A549 (cell line): ENCODE measurements around the gene C6orf132. TPM values are rescaled to one million over a fixed set of nuclear protein-coding genes. Genes with fewer than 3 reads are reported as not detected.

ENCODE experiments used
- ATAC-seq, 2 experiments: fragments of 200-7000 bp in 1 of 2; fragments of >200 bp in 1 of 2; cut with Nextera tagmentation in 1 of 2; cut with Tn5 transposase in 1 of 2; 3 replicates each; pipeline versions ENCODE4 v1.8.0 to v1.9.1; 2018 to 2020; ENCODE audit warnings: mild to moderate bottlenecking in 1 of 2, moderate library complexity in 1 of 2
- CTCF ChIA-PET: fragments of 300-600 bp; sonication (Branson Sonifier 250); formaldehyde crosslinking; extraction: SDS; loops from one replicate; lab custom pipeline; 2021; ENCODE audit warnings: antibody characterized with exemption, inconsistent platforms; lab: Yijun Ruan, JAX
- POLR2A ChIA-PET: fragments of 350-600 bp; formaldehyde crosslinking; extraction: SDS; loops from one replicate; lab custom pipeline; 2021; ENCODE audit warnings: antibody characterized with exemption, inconsistent platforms; lab: Yijun Ruan, JAX
- DNase-seq, 2 experiments: peaks; one replicate each; pipeline versions ENCODE4 v3.0.0 to v3.0.0-alpha.2; 2011 to 2016; ENCODE audit warnings: low read depth in 1 of 2, low spot score in 1 of 2
- FAIRE-seq: peaks from 2 replicates; lab custom pipeline; 2011; peaks lifted over from hg19 to GRCh38; lab: Jason Lieb, UNC
- H3K27ac ChIP-seq, 2 experiments: fragments of >200 bp; sonication (Bioruptor Twin); formaldehyde crosslinking; 3 replicates each; pipeline ENCODE4 v1.5.1; 2016 to 2017
- H3K4me1 ChIP-seq: fragments of >200 bp; sonication (Bioruptor Twin); formaldehyde crosslinking; 3 replicates; pipeline ENCODE4 v1.6.1; 2016
- H3K4me2 ChIP-seq: fragments of >200 bp; sonication (Bioruptor Twin); formaldehyde crosslinking; 3 replicates; pipeline ENCODE4 v1.6.1; 2016
- H3K4me3 ChIP-seq: fragments of >200 bp; sonication (Bioruptor Twin); formaldehyde crosslinking; 3 replicates; pipeline ENCODE4 v1.5.1; 2016
- H3K9me3 ChIP-seq: fragments of >200 bp; sonication (Bioruptor Twin); formaldehyde crosslinking; 3 replicates; pipeline ENCODE4 v1.6.1; 2016
- CBX8 ChIP-seq: fragments of 200-600 bp; sonication (generic); IDR thresholded peaks from 2 replicates; pipeline ENCODE4 v1.6.1; 2016
- CTCF ChIP-seq: fragments of >200 bp; sonication (Bioruptor Twin); formaldehyde crosslinking; IDR thresholded peaks from 3 replicates; pipeline ENCODE4 v1.5.1; 2016
- FOSB ChIP-seq: fragments of 250-450 bp; sonication (Bioruptor Pico); IDR thresholded peaks from 2 replicates; pipeline ENCODE4 v1.5.0; 2020; ENCODE audit warnings: mild to moderate bottlenecking, moderate library complexity
- FOXS1 ChIP-seq: fragments of 250-450 bp; sonication (Bioruptor Pico); IDR thresholded peaks from 2 replicates; pipeline ENCODE4 v1.5.0; 2020; ENCODE audit warnings: mild to moderate bottlenecking, moderate library complexity
- GATA3 ChIP-seq: IDR thresholded peaks from 2 replicates; pipeline ENCODE4 v1.6.1; 2012; ENCODE audit warnings: borderline replicate concordance
- HOXB13 ChIP-seq: fragments of 250-450 bp; sonication (Bioruptor Pico); IDR thresholded peaks from 2 replicates; pipeline ENCODE4 v1.5.0; 2020; ENCODE audit warnings: low read depth, mild to moderate bottlenecking, moderate library complexity
- JUN ChIP-seq, 2 experiments: fragments of >200 bp; sonication (Bioruptor Twin); formaldehyde crosslinking; IDR thresholded peaks; 2 replicates in 1 of 2; 3 replicates in 1 of 2; pipeline ENCODE4 v1.6.1; 2016 to 2017
- MAFK ChIP-seq: fragments of 450-650 bp; IDR thresholded peaks from 2 replicates; pipeline ENCODE4 v1.6.1; 2014; ENCODE audit not compliant: partially characterized antibody
- MYC ChIP-seq: IDR thresholded peaks from 2 replicates; pipeline ENCODE4 v1.6.1; 2012; ENCODE audit warnings: mild to moderate bottlenecking, inconsistent platforms, low read length, improper control_type of control experiment, borderline replicate concordance
- PHF8 ChIP-seq: fragments of 200-600 bp; sonication (generic); IDR thresholded peaks from 2 replicates; pipeline ENCODE4 v1.6.1; 2016; ENCODE audit warnings: low read depth, mild to moderate bottlenecking, antibody characterized with exemption, moderate library complexity, borderline replicate concordance
- RAD21 ChIP-seq, 2 experiments: fragments of >200 bp in 1 of 2; sonication (Bioruptor Twin) in 1 of 2; formaldehyde crosslinking in 1 of 2; IDR thresholded peaks in 1 of 2; conservative IDR thresholded peaks in 1 of 2; 2 replicates in 1 of 2; 3 replicates in 1 of 2; pipeline ENCODE4 v1.6.1; 2012 to 2018; ENCODE audit warnings: inconsistent platforms in 1 of 2
- RARB ChIP-seq: fragments of 250-450 bp; sonication (Bioruptor Pico); IDR thresholded peaks from 2 replicates; pipeline ENCODE4 v1.8.0; 2021; ENCODE audit warnings: mild to moderate bottlenecking, moderate library complexity
- RNF2 ChIP-seq: fragments of 200-600 bp; sonication (generic); IDR thresholded peaks from 2 replicates; pipeline ENCODE4 v1.6.1; 2016; ENCODE audit warnings: low read depth, mild to moderate bottlenecking, antibody characterized with exemption, moderate library complexity, borderline replicate concordance
- SMC3 ChIP-seq: fragments of >200 bp; sonication (Bioruptor Twin); formaldehyde crosslinking; IDR thresholded peaks from 3 replicates; pipeline ENCODE4 v1.6.1; 2018; ENCODE audit warnings: inconsistent platforms
- TFCP2L1 ChIP-seq: fragments of 250-450 bp; sonication (Bioruptor Pico); IDR thresholded peaks from 2 replicates; pipeline ENCODE4 v1.5.0; 2021; ENCODE audit warnings: mild to moderate bottlenecking
- TP53 ChIP-seq: fragments of 250-450 bp; sonication (Bioruptor Pico); IDR thresholded peaks from 2 replicates; pipeline ENCODE4 v1.5.0; 2021; ENCODE audit warnings: mild to moderate bottlenecking, moderate library complexity
- ZC3H11A ChIP-seq: fragments of 450-650 bp; IDR thresholded peaks from 2 replicates; pipeline ENCODE4 v1.6.1; 2014; ENCODE audit warnings: antibody characterized with exemption, mild to moderate bottlenecking
- ZFP36 ChIP-seq: fragments of 450-650 bp; IDR thresholded peaks from 2 replicates; pipeline ENCODE4 v1.6.1; 2014; ENCODE audit warnings: borderline replicate concordance; ENCODE audit not compliant: partially characterized antibody
- ZNF302 ChIP-seq: fragments of 250-450 bp; sonication (Bioruptor Pico); IDR thresholded peaks from 2 replicates; pipeline ENCODE4 v1.9.0; 2021; ENCODE audit warnings: inconsistent platforms, mild to moderate bottlenecking, moderate library complexity
- WGBS: methylation state at CpG from one replicate; pipeline ENCODE4 v1.1.6; 2017; ENCODE audit errors: missing lambda C conversion rate; 5-methylcytosine and 5-hydroxymethylcytosine counted together
- polyA plus RNA-seq, 4 experiments: library from polyadenylated mRNA; depleted of rRNA in 3 of 4; stranded (reverse); fragments of >200 nt; fragmentation: RNase III in 1 of 4; extraction: RNeasy Plus Mini Kit Qiagen cat#74134 plus additional on column Dnase treatment in 1 of 4; gene quantifications; 2 replicates in 3 of 4; 3 replicates in 1 of 4; pipeline ENCODE4 v1.2.3, GENCODE V29; 2011 to 2017
- TF ChIP-seq, protein P1 (sequence below): fragments of 450-650 bp; IDR thresholded peaks from 2 replicates; pipeline ENCODE4 v1.6.1; 2014; ENCODE audit warnings: antibody characterized with exemption
- TF ChIP-seq, protein P2 (sequence below): IDR thresholded peaks from 2 replicates; pipeline ENCODE4 v1.6.1; 2012; ENCODE audit warnings: low read depth, borderline replicate concordance
- TF ChIP-seq, protein P3 (sequence below): fragments of >200 bp; sonication (Bioruptor Twin); formaldehyde crosslinking; IDR thresholded peaks from 3 replicates; pipeline ENCODE4 v1.6.1; 2016
- TF ChIP-seq, protein P4 (sequence below): IDR thresholded peaks from 2 replicates; pipeline ENCODE4 v1.6.1; 2012
- TF ChIP-seq, protein P5 (sequence below): fragments of 250-450 bp; sonication (Bioruptor Pico); IDR thresholded peaks from 2 replicates; pipeline ENCODE4 v1.5.0; 2021; ENCODE audit warnings: mild to moderate bottlenecking, moderate library complexity, borderline replicate concordance

The C6orf132 gene
- polyA plus RNA-seq, 2 of the 4 experiments (the other 2 are of a cell fraction) = 0.44 to 1.1 TPM

GRCh38 chr6:42086046-42087035 lies 56.1 kb downstream of the C6orf132 start:
- peaks cover 16% of the 10 kb centered on the region for H3K4me1 ChIP-seq
- TF ChIP-seq JUN (IDR thresholded peaks at IDR 0.05) = no peak
- TF ChIP-seq ZFP36 = no peak
- no peak for TF ChIP-seq MAFK
- no peak for TF ChIP-seq TP53
- TF ChIP-seq, protein P1, sequence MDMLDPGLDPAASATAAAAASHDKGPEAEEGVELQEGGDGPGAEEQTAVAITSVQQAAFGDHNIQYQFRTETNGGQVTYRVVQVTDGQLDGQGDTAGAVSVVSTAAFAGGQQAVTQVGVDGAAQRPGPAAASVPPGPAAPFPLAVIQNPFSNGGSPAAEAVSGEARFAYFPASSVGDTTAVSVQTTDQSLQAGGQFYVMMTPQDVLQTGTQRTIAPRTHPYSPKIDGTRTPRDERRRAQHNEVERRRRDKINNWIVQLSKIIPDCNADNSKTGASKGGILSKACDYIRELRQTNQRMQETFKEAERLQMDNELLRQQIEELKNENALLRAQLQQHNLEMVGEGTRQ = no peak
- TF ChIP-seq, protein P2, sequence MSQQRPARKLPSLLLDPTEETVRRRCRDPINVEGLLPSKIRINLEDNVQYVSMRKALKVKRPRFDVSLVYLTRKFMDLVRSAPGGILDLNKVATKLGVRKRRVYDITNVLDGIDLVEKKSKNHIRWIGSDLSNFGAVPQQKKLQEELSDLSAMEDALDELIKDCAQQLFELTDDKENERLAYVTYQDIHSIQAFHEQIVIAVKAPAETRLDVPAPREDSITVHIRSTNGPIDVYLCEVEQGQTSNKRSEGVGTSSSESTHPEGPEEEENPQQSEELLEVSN = no peak
- no peak for TF ChIP-seq HOXB13
- TF ChIP-seq CBX8 = no peak
- TF ChIP-seq FOSB (CRISPR knock-in tag) = no peak
- TF ChIP-seq, all 56 proteins: peak for 0
- DNase-seq = peak; percentile 25 to 41
- ATAC-seq = peak; percentile 57 to 59; a peak in 3 of 6 replicates
- WGBS = 89% methylated on average over 19 of the region's 22 CpGs
- Histone ChIP-seq H3K27ac (peak overlapping the region in 1 of 2 experiments; percentile 32; a peak in 1 of 6 replicates), H3K4me3 (no peak overlapping the region), H3K9me3 (no peaks in the 10 kb centered on the region), H3K4me2 (no peak overlapping the region)
- CTCF ChIA-PET = interaction anchor here (0.6 to 18.0 kb wide), 12 partner anchors 11 to 144 kb away, joined by 3 to 172 read pairs (median 4); partner anchors contain the start of gene GUCA1A
- FAIRE-seq = no peak
- POLR2A ChIA-PET = no interaction called here

- Histone ChIP-seq H3K27ac (no peak overlapping the region), H3K4me2 (no peak overlapping the region), H3K9me3 (no peaks in the 10 kb centered on the region), H3K4me1 (peaks cover 16% of the 10 kb centered on the region), H3K4me3 (no peak overlapping the region)
- 79% methylated on average over 5 of the region's 5 CpGs for WGBS
- DNase-seq (peak; percentile 23 to 25), ATAC-seq (peak in 1 of 2 experiments; percentile 62; a peak in 3 of 6 replicates), FAIRE-seq (no peak)
- TF ChIP-seq, protein P3, sequence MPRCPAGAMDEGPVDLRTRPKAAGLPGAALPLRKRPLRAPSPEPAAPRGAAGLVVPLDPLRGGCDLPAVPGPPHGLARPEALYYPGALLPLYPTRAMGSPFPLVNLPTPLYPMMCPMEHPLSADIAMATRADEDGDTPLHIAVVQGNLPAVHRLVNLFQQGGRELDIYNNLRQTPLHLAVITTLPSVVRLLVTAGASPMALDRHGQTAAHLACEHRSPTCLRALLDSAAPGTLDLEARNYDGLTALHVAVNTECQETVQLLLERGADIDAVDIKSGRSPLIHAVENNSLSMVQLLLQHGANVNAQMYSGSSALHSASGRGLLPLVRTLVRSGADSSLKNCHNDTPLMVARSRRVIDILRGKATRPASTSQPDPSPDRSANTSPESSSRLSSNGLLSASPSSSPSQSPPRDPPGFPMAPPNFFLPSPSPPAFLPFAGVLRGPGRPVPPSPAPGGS = no peak
- TF ChIP-seq CTCF = 0 out of 3 replicates have a peak, but pooled peaks have one; percentile 13
- peak in 1 of 2 experiments; percentile 43; a peak in 2 of 5 replicates for TF ChIP-seq RAD21 (conservative IDR thresholded peaks at IDR 0.05 in 1 of 2, IDR thresholded peaks at IDR 0.05 in 1 of 2)
- no peak for TF ChIP-seq MYC
- ChIA-PET POLR2A (no interaction called here), CTCF (interaction anchor here (0.6 to 18.0 kb wide), 9 partner anchors 8 to 276 kb away, joined by 3 to 172 read pairs (median 5); partner anchors contain the start of gene GUCA1A)
These were observed 57.5 kb downstream of the C6orf132 start for GRCh38 chr6:42084889-42085288.

GRCh38 chr6:42083530-42083929 lies 58.9 kb downstream of the C6orf132 start:
- Histone ChIP-seq H3K4me3 (no peak overlapping the region), H3K4me2 (no peak overlapping the region), H3K9me3 (no peaks in the 10 kb centered on the region), H3K27ac (no peak overlapping the region), H3K4me1 (peaks cover 14% of the 10 kb centered on the region)
- CTCF ChIA-PET = interaction anchor here (1.0 to 18.0 kb wide), 5 partner anchors 8 to 83 kb away, joined by 3 to 172 read pairs (median 4); partner anchors contain the start of gene GUCA1A
- ATAC-seq = no peak
- no peak for FAIRE-seq
- DNase-seq = no peak
- POLR2A ChIA-PET = no interaction called here
- WGBS = 85% methylated on average over 5 of the region's 5 CpGs
- TF ChIP-seq SMC3 (no peak), PHF8 (no peak), RNF2 (no peak), RARB (no peak), GATA3 (no peak), TFCP2L1 (CRISPR knock-in tag) (no peak), ZNF302 (no peak), FOXS1 (CRISPR knock-in tag) (no peak), ZC3H11A (no peak), HOXB13 (no peak)
- TF ChIP-seq, protein P4, sequence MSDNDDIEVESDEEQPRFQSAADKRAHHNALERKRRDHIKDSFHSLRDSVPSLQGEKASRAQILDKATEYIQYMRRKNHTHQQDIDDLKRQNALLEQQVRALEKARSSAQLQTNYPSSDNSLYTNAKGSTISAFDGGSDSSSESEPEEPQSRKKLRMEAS = no peak
- TF ChIP-seq, protein P5, sequence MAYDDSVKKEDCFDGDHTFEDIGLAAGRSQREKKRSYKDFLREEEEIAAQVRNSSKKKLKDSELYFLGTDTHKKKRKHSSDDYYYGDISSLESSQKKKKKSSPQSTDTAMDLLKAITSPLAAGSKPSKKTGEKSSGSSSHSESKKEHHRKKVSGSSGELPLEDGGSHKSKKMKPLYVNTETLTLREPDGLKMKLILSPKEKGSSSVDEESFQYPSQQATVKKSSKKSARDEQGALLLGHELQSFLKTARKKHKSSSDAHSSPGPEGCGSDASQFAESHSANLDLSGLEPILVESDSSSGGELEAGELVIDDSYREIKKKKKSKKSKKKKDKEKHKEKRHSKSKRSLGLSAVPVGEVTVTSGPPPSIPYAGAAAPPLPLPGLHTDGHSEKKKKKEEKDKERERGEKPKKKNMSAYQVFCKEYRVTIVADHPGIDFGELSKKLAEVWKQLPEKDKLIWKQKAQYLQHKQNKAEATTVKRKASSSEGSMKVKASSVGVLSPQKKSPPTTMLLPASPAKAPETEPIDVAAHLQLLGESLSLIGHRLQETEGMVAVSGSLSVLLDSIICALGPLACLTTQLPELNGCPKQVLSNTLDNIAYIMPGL (CRISPR knock-in tag) = no peak
- TF ChIP-seq, protein P2 = no peak
